PFSK-1 (cell line): Measurements from ENCODE around the gene C19orf85.

Source experiments
- FOXP2 ChIP-seq: optimal IDR thresholded peaks from 2 replicates; pipeline ENCODE3; 2011; ENCODE audit warnings: borderline replicate concordance, control low read depth, inconsistent platforms; ENCODE audit not compliant: insufficient read depth; ENCODE audit errors: extremely low read length, extremely low read depth
- POLR2AphosphoS5 ChIP-seq: IDR thresholded peaks from 2 replicates; pipeline ENCODE4 v1.6.1; 2012; ENCODE audit warnings: low read depth, mild to moderate bottlenecking, control low read depth, low read length, moderate library complexity
- REST ChIP-seq, 2 experiments: IDR thresholded peaks; 2 replicates each; pipeline versions ENCODE4 v1.6.1 to v1.8.0; 2011 to 2012; ENCODE audit warnings: low read depth in 2 of 2, low read length in 2 of 2, control low read depth in 1 of 2, inconsistent platforms in 1 of 2, mild to moderate bottlenecking in 1 of 2, moderate library complexity in 1 of 2; ENCODE audit not compliant: insufficient read depth in 1 of 2
- SIN3A ChIP-seq: IDR thresholded peaks from 2 replicates; pipeline ENCODE4 v1.6.1; 2012; ENCODE audit warnings: mild to moderate bottlenecking, low read length, moderate library complexity, borderline replicate concordance; ENCODE audit not compliant: insufficient read depth
- TAF1 ChIP-seq: IDR thresholded peaks from 2 replicates; pipeline ENCODE4 v1.6.1; 2012; ENCODE audit warnings: low read length, control low read depth, borderline replicate concordance; ENCODE audit not compliant: insufficient read depth

C19orf85 gene

GRCh38 chr19:55440411-55441105 lies 24.0 kb downstream of the C19orf85 start:
- TF ChIP-seq TAF1 (no peak), REST (IDR thresholded peaks at IDR 0.05; ENCODE audit: insufficient read depth in 1 of 2, low read depth in 2 of 2, low read length in 2 of 2) (0 out of 4 replicates have a peak, but pooled peaks of 1 of the 2 experiments have one; percentile 9), POLR2AphosphoS5 (no peak)

GRCh38 chr19:55439052-55439451 lies 25.5 kb downstream of the C19orf85 start:
- TF ChIP-seq REST (IDR thresholded peaks at IDR 0.05; ENCODE audit: insufficient read depth in 1 of 2, low read depth in 2 of 2, low read length in 2 of 2) (0 out of 4 replicates have a peak, but pooled peaks of 1 of the 2 experiments have one; percentile 15), FOXP2 (no peak), SIN3A (no peak), POLR2AphosphoS5 (no peak), TAF1 (no peak)

GRCh38 chr19:55437410-55437809 lies 27.1 kb downstream of the C19orf85 start:
- no peak for TF ChIP-seq POLR2AphosphoS5
- TF ChIP-seq SIN3A, result peak; percentile 51; the same call in 1 of the 2 replicates
- TF ChIP-seq FOXP2, result peak; percentile 42
- TF ChIP-seq TAF1, result no peak
- TF ChIP-seq REST (IDR thresholded peaks at IDR 0.05; ENCODE audit: insufficient read depth in 1 of 2, low read depth in 2 of 2, low read length in 2 of 2), result peak; percentile 100

- TF ChIP-seq FOXP2 (no peak), SIN3A (no peak), POLR2AphosphoS5 (no peak), REST (IDR thresholded peaks at IDR 0.05; ENCODE audit: insufficient read depth in 1 of 2, low read depth in 2 of 2, low read length in 2 of 2) (no peak; a peak in 1 of 4 replicates), TAF1 (no peak)
These were observed 27.7 kb downstream of the C19orf85 start for GRCh38 chr19:55436847-55437246.

GRCh38 chr19:55435020-55435419 lies 29.5 kb downstream of the C19orf85 start:
- TF ChIP-seq TAF1 (no peak), REST (IDR thresholded peaks at IDR 0.05; ENCODE audit: insufficient read depth in 1 of 2, low read depth in 2 of 2, low read length in 2 of 2) (no peak), POLR2AphosphoS5 (no peak), SIN3A (no peak), FOXP2 (no peak)
